ENCODE data around the gene MOB3B. TPM values are rescaled to one million over a fixed set of nuclear protein-coding genes. Genes with fewer than 3 reads are reported as not detected.
A peak's percentile ranks its signal among the peaks of the same experiment; 100 is the strongest.

MOB3B gene
- total RNA-seq, 1 experiment from 2014 or later: 2.6 TPM

DNA sequence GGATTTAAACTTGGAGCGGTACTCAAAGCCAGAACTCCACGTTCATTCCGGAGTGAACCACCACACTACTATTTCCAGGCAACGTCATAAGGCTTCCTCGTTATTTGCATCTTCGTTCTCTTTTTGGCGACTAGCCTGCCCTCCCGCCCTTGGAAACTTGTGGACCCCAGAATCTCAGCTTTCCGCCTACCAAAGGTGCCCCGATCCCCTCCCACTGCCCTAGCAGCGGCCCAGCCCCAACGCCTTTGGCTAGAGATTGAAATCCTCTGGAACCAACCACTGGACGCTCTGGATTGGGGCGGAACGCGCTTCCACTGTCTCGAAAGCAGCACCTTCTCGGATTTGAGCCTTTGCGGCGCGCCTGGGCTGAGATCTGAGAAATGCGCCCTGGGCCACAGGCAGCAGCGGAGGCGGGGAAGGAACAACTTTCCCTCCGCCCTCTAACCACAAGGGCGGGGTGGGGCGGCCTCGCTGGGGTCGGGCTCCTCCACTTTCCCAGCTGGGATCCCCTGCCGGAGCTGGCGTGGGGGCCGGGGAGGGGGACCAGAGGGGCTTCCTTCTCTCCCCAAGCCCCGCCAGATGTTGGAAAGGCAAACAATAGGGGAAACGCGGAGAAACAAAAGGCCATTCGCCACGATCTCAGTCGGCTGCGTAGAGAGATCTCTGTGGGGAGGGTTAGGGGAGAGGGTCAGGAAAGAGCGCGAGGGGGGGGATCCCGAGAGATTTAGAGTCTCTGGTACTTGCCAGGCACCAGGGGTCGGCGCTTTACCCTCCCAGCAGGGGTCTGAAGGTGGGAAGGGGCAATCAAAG lies 1.3 kb downstream of the MOB3B start:
- Histone ChIP-seq H4K20me1 (ENCODE audit: low read length) (no peaks in the 10 kb centered on the region), H3K79me2 (ENCODE audit: low read length) (no peaks in the 10 kb centered on the region), H3K4me3 (ENCODE audit: low read length) (peak overlapping the region; percentile 82), H3K9me3 (ENCODE audit: low read length) (no peaks in the 10 kb centered on the region), H3K4me2 (ENCODE audit: low read length) (peak overlapping the region; percentile 89), H3K27ac (ENCODE audit: low read length) (no peak overlapping the region), H3K36me3 (ENCODE audit: low read depth, low read length) (no peaks in the 10 kb centered on the region), H2AFZ (ENCODE audit: low read length) (peak overlapping the region; percentile 91; the same call in 1 of the 2 replicates), H3K27me3 (ENCODE audit: low read length) (no peaks in the 10 kb centered on the region), H3K4me1 (ENCODE audit: insufficient read depth, low read length) (peaks cover 6% of the 10 kb centered on the region; the same call in 1 of the 2 replicates), H3K9ac (ENCODE audit: low read length) (peak overlapping the region; percentile 84; the same call in 1 of the 2 replicates), H3F3A (ENCODE audit: low read length, unreplicated experiment) (no peaks in the 10 kb centered on the region), H3K9me2 (replicated peaks; ENCODE audit: low read length) (no peaks in the 10 kb centered on the region)
- BruUV-seq (replicated peaks): no TSS peak
- TF ChIP-seq EZH2 (IDR thresholded peaks at IDR 0.05; ENCODE audit: low read length, unreplicated experiment) (no peak), EZH2phosphoT487 (IDR thresholded peaks at IDR 0.05; ENCODE audit: borderline replicate concordance, low read length) (no peak)
- TF ChIP-seq, protein P1, sequence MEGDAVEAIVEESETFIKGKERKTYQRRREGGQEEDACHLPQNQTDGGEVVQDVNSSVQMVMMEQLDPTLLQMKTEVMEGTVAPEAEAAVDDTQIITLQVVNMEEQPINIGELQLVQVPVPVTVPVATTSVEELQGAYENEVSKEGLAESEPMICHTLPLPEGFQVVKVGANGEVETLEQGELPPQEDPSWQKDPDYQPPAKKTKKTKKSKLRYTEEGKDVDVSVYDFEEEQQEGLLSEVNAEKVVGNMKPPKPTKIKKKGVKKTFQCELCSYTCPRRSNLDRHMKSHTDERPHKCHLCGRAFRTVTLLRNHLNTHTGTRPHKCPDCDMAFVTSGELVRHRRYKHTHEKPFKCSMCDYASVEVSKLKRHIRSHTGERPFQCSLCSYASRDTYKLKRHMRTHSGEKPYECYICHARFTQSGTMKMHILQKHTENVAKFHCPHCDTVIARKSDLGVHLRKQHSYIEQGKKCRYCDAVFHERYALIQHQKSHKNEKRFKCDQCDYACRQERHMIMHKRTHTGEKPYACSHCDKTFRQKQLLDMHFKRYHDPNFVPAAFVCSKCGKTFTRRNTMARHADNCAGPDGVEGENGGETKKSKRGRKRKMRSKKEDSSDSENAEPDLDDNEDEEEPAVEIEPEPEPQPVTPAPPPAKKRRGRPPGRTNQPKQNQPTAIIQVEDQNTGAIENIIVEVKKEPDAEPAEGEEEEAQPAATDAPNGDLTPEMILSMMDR (conservative IDR thresholded peaks at IDR 0.05; ENCODE audit: low read depth, low read length): no peak
- ATAC-seq (no peak), DNase-seq (no peak)
- ChIA-PET POLR2A (ENCODE audit: unreplicated experiment) (no interaction called here), CTCF (no interaction called here)
- intact Hi-C loops (cut with micrococcal nuclease): loop anchor here (5.0 kb wide), 1 partner anchor 101 kb away; no protein-coding TSS in a partner anchor

DNA sequence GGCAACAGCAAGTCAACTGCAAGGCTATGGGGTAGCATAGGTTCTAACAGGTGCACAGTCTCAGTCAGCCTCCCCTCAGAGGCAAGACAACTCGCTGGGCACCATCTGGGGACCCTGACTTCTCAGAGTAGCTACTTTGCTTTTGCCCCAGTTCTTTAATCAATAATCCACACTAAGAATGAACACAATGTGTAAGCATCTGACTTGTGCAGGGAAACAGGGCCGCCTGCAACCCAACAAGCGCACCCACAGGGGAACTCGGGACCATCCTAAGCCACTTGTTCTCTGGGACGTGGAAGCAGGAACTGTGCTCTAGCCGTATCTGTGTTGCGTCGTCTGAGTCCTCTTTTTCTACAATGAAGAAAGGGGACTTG lies 1.9 kb downstream of the MOB3B start:
- intact Hi-C loops (cut with micrococcal nuclease): loop anchor here (5.0 kb wide), 1 partner anchor 100 kb away; no protein-coding TSS in a partner anchor
- ATAC-seq: no peak
- no peak for TF ChIP-seq EZH2 (IDR thresholded peaks at IDR 0.05; ENCODE audit: low read length, unreplicated experiment)
- TF ChIP-seq, protein P1 (conservative IDR thresholded peaks at IDR 0.05; ENCODE audit: low read depth, low read length): no peak
- no peak for TF ChIP-seq EZH2phosphoT487 (IDR thresholded peaks at IDR 0.05; ENCODE audit: borderline replicate concordance, low read length)

DNA sequence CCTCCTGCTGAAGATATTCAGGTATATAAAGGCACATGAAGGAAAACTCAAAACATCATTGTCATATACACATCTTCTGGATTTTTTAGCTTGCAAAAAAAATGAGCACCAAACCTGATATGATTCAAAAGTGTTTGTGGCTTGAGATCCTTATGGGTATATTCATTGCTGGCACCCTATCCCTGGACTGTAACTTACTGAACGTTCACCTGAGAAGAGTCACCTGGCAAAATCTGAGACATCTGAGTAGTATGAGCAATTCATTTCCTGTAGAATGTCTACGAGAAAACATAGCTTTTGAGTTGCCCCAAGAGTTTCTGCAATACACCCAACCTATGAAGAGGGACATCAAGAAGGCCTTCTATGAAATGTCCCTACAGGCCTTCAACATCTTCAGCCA lies 5.4 kb downstream of the MOB3B start, which contains the start of gene IFNK:
IFNK (plus strand) TSS at position 55 of the 400 bp plus-strand sequence; CDS start at position 102, 47 bp downstream.
- Histone ChIP-seq H3F3A (ENCODE audit: low read length, unreplicated experiment) (no peaks in the 10 kb centered on the region), H3K79me2 (ENCODE audit: low read length) (no peaks in the 10 kb centered on the region), H3K4me2 (ENCODE audit: low read length) (no peak within 1 kb of the TSS), H3K9ac (ENCODE audit: low read length) (no peak within 1 kb of the TSS), H3K9me2 (replicated peaks; ENCODE audit: low read length) (no peaks in the 10 kb centered on the region), H3K9me3 (ENCODE audit: low read length) (no peaks in the 10 kb centered on the region), H2AFZ (ENCODE audit: low read length) (no peak within 1 kb of the TSS), H3K27me3 (ENCODE audit: low read length) (no peaks in the 10 kb centered on the region), H3K4me1 (ENCODE audit: insufficient read depth, low read length) (peaks cover 24% of the 10 kb centered on the region), H3K27ac (ENCODE audit: low read length) (no peak within 1 kb of the TSS), H3K36me3 (ENCODE audit: low read depth, low read length) (no peaks in the 10 kb centered on the region), H4K20me1 (ENCODE audit: low read length) (no peaks in the 10 kb centered on the region), H3K4me3 (ENCODE audit: low read length) (no peak within 1 kb of the TSS)
- DNase-seq: peak; percentile 10
- BruUV-seq (replicated peaks): no TSS peak
- no peak for ATAC-seq
- intact Hi-C loops (cut with micrococcal nuclease): no loop called here
- ChIA-PET CTCF (no interaction called here), POLR2A (ENCODE audit: unreplicated experiment) (no interaction called here)
- no peak for TF ChIP-seq EZH2phosphoT487 (IDR thresholded peaks at IDR 0.05; ENCODE audit: borderline replicate concordance, low read length)
- TF ChIP-seq EZH2 (IDR thresholded peaks at IDR 0.05; ENCODE audit: low read length, unreplicated experiment): no peak
- TF ChIP-seq, protein P1 (conservative IDR thresholded peaks at IDR 0.05; ENCODE audit: low read depth, low read length): no peak

More for the DNA sequence above, 1.9 kb downstream of the MOB3B start:
- no peaks in the 10 kb centered on the region for H3K79me2 ChIP-seq (ENCODE audit: low read length)
- no peaks in the 10 kb centered on the region for H3K27me3 ChIP-seq (ENCODE audit: low read length)
- H3K4me2 ChIP-seq (ENCODE audit: low read length): no peak overlapping the region
- H3K4me3 ChIP-seq (ENCODE audit: low read length): no peak overlapping the region
- no peak overlapping the region for H3K9ac ChIP-seq (ENCODE audit: low read length)
- no peaks in the 10 kb centered on the region for H4K20me1 ChIP-seq (ENCODE audit: low read length)
- POLR2A ChIA-PET (ENCODE audit: unreplicated experiment): no interaction called here
- H3K36me3 ChIP-seq (ENCODE audit: low read depth, low read length): no peaks in the 10 kb centered on the region
- H2AFZ ChIP-seq (ENCODE audit: low read length): no peak overlapping the region
- CTCF ChIA-PET: no interaction called here
- H3K27ac ChIP-seq (ENCODE audit: low read length): no peak overlapping the region
- H3K9me3 ChIP-seq (ENCODE audit: low read length): no peaks in the 10 kb centered on the region
- no TSS peak for BruUV-seq (replicated peaks)
- H3K9me2 ChIP-seq (replicated peaks; ENCODE audit: low read length): no peaks in the 10 kb centered on the region
- DNase-seq: no peak
- no peaks in the 10 kb centered on the region for H3F3A ChIP-seq (ENCODE audit: low read length, unreplicated experiment)
- H3K4me1 ChIP-seq (ENCODE audit: insufficient read depth, low read length): peaks cover 6% of the 10 kb centered on the region; the same call in 1 of the 2 replicates

All from PC-3 (cell line).